ENCODE measurements around the gene MYBL2. TPM values are rescaled to one million over a fixed set of nuclear protein-coding genes. Genes with fewer than 3 reads are reported as not detected.
A peak's percentile ranks its signal among the peaks of the same experiment; 100 is the strongest.
"Not testable (repeated sequence)": the region's sequence is repeated elsewhere in the genome, so short reads cannot be mapped to it uniquely, and the experiment has no call there.

The MYBL2 gene
- 13.6 and 28.6 TPM in 2 replicates for total RNA-seq (2014; rRNA removed; shearing (Covaris generic); ENCODE audit: low replicate concordance)

DNA sequence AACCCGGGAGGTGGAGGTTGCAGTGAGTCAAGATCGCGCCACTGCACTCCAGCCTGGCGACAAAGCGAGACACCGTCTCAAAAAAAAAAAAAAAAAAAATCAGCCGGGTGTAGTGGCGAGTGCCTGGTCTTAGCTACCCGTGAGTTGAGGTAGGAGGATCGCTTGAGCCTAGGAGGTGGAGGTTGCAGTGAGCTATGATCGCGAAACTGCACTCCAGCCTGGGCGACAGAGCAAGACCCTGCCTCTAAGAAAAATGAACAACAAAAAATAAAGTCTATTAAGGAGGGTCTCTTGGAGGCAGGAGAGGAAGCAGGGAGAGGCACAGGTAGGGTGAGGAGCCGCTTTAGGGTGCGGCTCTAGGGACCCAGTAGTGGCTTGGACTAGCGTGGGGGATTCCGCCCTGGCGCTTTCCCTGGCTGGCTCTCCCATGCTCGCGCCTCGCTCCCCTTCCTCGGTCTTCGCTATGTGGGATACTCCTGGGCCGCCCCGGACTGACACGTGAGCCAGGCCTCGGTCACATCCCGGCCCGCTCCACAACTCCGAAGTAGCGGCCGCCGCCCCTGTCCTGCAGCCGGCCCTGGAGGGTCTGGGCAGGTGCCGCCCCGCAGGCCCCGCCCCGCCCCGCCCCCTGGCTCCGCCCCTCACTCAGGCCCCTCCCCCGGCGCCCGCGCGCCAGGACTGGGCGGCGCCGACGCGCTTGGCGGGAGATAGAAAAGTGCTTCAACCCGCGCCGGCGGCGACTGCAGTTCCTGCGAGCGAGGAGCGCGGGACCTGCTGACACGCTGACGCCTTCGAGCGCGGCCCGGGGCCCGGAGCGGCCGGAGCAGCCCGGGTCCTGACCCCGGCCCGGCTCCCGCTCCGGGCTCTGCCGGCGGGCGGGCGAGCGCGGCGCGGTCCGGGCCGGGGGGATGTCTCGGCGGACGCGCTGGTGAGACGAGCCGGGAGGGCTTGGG, at the start of gene MYBL2:
MYBL2 (plus strand) TSS at position 739 of the 953 bp plus-strand sequence; CDS start at position 909, 170 bp downstream.
- DNase-seq (ENCODE audit: low read depth), result peak; percentile 58

DNA sequence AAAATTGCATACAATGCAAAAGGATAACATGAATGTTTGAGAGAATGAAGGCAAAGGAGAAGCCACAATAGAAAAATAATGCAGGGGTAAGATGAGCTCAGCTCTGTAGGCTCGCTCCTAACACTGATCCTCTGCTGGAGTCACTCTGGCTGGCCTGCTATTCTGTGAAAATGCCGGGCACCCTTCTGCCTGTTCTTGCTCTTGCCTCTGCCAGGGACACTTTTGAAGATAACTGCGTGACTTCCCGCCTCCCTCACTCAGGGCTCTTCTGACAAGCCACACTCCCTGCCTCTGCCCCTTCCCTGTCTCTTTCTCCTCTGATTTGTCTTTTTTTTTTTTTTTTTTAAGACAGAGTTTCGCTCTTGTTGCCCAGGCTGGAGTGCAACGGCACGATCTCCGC, 35.3 kb upstream of the MYBL2 start:
- in situ Hi-C loops (cut with HindIII; ENCODE audit: low pct_unique_long_range_greater_than_20kb, low sequenced_read_pairs), result no loop called here
- no peak for DNase-seq (ENCODE audit: low read depth)

More for the DNA sequence above, at the start of gene MYBL2:
- in situ Hi-C loops (cut with HindIII; ENCODE audit: low pct_unique_long_range_greater_than_20kb, low sequenced_read_pairs), result no loop called here

DNA sequence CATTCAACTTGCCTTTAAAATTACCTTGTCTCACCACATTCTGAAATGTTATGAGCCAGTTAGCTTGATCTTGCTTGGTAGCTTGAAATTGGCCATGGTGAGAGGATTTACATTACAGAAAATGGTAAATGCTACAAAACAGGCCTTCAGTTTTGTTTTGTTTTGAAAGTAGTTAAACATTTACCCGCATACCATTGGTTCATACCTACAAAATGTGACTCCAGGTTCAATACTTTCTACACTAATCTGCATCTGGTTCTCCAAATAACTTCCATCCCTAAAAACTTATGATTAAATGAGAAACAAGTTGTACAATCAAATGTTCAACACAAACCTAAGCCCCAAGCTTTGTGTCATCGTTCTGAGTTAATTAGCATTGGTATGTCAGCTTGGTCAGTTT, 30.5 kb upstream of the MYBL2 start:
- no peak for DNase-seq (ENCODE audit: low read depth)
- in situ Hi-C loops (cut with HindIII; ENCODE audit: low pct_unique_long_range_greater_than_20kb, low sequenced_read_pairs), result no loop called here

DNA sequence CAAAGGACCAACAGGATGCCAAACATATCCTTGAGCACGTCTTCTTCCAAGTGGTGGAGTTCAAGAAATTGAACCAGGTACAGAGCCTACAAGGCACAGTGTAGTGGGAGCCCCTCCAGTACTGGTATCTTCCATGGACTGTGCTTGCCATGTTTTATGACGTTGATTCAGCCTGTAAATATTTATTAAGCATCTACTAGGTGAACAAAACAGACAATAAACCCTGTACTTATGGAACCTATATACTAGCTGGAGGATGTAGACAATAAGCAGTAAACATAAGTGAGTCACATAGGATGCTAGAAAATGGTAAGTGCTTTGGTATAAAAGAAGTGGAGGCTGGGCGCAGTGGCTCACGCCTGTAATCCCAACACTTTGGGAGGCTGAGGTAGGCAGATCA, 24.4 kb upstream of the MYBL2 start:
- no peak for DNase-seq (ENCODE audit: low read depth)
- in situ Hi-C loops (cut with HindIII; ENCODE audit: low pct_unique_long_range_greater_than_20kb, low sequenced_read_pairs), result no loop called here

DNA sequence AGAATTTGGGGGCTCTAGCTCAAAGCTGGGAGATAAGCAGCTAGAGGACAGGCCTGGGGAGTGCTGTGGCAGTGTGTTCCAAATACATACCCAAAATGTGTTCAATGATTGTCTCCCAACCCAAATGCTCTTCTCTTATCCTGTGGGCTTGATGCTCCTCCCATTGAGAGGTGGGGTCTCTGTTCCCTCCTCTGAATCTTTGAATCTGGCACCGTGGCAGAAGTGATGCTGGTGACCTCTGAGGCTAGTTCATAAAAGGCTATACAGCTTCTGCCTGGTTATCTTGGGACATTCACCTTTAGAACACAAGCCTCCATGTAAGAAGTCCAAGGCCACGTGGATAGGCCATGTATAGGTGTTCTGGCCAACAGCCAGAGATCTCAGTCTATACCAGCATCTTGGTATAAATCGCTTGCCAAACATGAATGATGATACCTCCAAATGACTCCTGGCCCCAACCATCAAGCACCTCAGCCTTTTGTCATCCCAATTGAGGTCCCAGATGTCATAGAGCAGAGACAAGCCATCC, 15.9 kb upstream of the MYBL2 start:
- in situ Hi-C loops (cut with HindIII; ENCODE audit: low pct_unique_long_range_greater_than_20kb, low sequenced_read_pairs), result no loop called here
- DNase-seq (ENCODE audit: low read depth), result no peak

DNA sequence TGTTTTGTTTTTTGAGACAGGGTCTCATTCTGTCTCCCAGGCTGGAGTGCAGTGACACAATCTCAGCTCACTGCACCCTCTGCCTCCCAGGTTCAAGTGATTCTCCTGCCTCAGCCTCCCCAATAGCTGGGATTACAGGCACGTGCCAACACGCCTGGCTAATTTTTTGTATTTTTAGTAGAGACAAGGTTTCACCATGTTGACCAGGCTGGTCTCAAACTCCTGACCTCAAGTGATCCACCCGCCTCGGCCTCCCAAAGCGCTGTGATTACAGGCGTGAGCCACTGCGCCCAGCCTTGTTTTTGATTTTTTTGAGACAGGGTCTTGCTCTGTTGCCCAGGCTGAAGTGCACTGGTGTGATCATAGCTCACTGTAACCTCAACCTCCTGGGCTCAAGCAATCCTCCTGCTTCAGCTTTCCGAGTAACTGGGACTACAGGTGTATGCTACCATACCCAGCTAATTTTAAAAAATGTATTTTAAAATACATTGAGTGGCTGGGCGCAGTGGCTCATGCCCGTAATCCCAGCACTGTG, 15.2 kb upstream of the MYBL2 start:
- in situ Hi-C loops (cut with HindIII; ENCODE audit: low pct_unique_long_range_greater_than_20kb, low sequenced_read_pairs); DNase-seq (ENCODE audit: low read depth): not testable (repeated sequence)

DNA sequence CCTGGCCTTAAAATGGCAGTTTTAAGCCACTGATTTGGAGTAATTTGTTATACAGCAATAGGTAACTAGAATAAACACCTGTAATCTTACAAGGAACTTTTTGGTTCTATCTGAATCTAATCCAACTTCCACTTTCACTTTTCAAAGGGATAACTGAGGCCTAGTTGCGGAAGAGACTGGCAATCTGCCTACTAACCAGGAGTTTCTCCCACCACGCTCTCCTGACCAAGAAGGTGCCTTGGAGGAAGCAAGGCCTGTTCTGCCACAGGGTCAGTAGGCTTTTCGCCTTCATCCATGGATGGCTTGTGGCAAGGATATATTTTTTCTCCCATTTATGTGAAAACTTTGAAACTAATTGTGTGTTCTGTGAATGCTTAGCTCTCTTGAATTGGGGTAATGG, 12.9 kb upstream of the MYBL2 start:
- DNase-seq (ENCODE audit: low read depth), result no peak
- in situ Hi-C loops (cut with HindIII; ENCODE audit: low pct_unique_long_range_greater_than_20kb, low sequenced_read_pairs), result no loop called here

DNA sequence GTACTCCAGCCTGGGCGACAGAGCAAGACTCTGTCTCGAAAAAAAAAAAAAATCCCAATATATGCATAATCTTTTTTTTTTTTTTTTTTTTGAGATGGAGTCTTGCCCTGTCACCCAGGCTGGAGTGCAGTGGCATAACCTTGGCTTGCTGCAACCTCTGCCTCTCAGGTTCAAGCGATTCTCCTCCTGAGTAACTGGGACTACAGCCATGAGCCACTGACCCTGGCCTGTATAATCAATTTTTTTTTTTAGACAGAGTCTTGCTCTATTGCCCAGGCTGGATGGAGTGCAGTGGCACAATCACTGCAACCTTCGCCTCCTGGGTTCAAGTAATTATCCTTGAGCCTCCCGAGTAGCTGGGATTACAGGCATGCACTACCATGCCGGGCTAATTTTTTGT, 11.7 kb upstream of the MYBL2 start:
- in situ Hi-C loops (cut with HindIII; ENCODE audit: low pct_unique_long_range_greater_than_20kb, low sequenced_read_pairs); DNase-seq (ENCODE audit: low read depth): not testable (repeated sequence)

DNA sequence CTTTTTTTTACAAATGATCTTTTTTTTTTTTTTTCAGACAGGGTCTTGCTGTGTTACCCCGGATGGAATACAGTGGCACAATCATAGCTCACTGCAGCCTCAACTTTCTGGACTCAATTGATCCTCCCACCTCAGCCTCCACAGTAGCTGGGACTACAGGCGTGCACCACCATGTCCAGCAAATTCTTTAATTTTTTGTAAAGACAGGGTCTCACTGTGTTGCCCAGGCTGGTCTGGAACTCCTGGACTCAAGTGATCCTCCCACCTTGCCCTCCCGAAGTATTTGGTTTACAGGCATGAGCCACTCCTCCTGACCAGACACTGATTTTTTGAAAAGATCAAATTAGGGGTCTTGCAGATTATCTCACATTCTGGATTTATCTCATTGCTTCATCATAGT, 11.0 kb upstream of the MYBL2 start:
- no peak for DNase-seq (ENCODE audit: low read depth)
- in situ Hi-C loops (cut with HindIII; ENCODE audit: low pct_unique_long_range_greater_than_20kb, low sequenced_read_pairs), result no loop called here

DNA sequence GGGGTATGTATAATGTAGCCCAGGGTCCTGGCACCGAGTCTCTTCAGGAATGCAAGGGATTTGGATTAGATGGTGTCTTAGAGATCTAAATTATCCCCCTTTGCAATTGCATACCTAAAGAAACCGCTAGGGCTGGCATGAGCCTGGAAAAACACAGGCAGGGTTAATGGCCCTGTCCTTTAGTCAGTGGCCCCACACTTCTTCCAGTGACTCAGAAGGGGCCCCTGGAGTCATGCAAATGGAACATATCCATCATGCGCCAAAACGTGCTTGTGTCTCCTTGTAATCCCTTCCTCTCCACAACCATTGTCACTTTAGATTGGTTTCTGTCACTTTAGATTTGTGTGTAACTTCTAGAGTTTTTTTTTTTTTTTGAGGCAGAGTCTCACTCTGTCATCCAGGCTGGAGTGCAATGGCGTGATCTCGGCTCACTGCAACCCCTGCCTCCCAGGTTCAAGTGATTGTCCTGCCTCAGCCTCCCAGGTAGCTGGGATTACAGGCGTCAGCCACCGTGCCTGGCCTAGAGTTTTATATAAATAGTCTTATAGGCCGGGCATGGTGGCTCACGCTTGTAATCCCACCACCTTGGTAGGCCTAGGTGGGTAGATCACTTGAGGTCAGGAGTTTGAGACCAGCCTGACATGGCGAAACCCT, 8.7 kb upstream of the MYBL2 start:
- peak; percentile 78 for DNase-seq (ENCODE audit: low read depth)
- in situ Hi-C loops (cut with HindIII; ENCODE audit: low pct_unique_long_range_greater_than_20kb, low sequenced_read_pairs), result no loop called here

DNA sequence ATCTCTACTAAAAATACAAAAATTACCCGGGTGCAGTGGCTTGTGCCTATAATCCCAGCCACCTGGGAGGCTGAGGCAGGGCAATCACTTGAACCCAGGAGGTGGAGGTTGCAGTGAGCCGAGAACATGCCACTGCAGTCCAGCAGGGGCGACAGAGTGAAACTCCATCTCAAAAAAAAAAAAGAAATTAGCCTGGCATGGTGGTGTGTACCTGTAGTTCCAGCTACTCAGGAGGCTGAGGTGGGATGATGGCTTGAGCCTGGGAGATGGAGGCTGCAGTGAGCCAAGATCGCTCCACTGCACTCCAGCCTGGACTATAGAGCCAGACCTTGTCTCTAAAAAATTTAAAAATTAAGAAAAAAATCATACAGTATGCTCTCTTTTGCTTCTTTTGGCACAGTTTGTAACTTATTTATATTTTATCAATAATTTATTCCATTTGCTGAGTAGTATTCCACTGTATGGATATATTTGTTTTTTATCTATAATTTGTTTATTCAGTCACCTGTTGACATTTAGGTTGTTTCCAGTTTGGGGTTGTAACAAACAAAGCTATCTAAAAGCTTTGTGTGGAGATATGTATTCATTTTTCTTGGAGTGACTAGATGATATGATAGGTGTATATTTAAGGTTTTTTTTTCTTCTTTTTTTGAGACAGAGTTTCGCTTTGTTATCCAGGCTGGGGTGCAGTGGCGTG, 8.0 kb upstream of the MYBL2 start:
- DNase-seq (ENCODE audit: low read depth), result peak; percentile 26
- in situ Hi-C loops (cut with HindIII; ENCODE audit: low pct_unique_long_range_greater_than_20kb, low sequenced_read_pairs), result no loop called here

DNA sequence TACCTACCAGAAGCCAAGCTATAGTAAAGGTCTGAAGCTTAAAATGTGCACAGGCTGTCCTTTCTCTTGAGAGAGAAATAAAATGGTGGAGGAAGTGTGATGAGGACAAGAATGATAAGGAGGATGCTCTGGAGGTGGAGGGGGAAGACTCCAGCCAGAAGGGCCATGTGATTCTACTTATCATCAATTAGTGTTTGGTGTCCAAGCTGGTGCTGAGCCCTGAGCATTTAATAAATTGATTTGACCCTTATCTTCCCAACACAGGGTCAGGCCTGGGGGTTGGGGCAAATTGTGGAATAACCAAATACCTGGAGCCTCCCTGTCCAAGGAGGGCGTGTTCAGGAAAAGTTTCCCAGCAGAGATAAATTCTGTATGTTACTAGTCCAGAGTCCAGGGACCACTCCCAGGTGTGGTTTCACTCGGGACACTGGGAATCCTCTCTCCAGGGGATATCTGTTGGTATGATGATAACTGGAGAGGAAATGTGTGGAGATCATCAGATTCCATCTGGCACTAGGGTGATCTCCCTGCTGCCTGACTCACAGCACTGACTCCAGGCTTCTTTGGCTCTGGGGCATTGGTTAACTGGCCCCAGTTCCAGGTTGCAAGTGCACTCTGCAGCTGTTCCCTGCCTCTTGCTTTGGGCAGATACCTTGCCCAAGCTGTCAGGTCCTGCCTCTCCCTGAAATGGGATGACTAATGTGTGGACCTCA, 3.8 kb upstream of the MYBL2 start:
- DNase-seq (ENCODE audit: low read depth), result no peak
- in situ Hi-C loops (cut with HindIII; ENCODE audit: low pct_unique_long_range_greater_than_20kb, low sequenced_read_pairs), result no loop called here

DNA sequence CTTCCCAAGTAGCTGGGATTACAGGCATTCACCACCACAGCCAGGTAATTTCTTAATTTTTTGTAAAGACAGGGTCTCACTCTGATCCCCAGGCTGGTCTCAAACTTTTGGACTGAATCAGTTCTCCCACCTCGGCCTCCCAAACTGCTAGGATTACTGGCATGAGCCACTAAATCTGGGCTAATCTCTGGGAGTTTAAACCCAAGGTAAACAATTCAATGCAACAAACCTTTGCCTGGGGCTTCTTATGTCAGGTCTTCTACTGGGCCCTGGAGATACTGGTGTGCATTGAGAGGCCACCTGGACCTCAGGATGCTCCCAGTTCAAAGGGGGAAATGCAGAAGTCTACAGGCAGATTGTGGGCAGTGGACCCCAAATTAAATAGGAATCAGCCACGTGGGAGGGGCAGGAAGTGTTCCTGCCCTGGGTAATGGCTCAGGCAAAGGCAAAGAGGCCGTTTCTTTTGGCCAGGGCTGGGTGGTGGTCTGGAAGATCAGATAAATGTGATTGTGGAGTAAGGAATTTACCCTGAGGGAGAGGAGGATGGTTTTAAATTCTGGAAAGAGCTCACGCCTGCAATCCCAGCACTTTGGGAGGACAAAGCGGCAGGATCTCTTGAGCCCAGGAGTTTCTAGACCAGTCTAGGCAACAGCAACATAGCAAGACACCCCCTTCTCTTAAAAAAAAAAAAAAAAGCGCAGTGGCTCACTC, 1.3 kb upstream of the MYBL2 start:
- in situ Hi-C loops (cut with HindIII; ENCODE audit: low pct_unique_long_range_greater_than_20kb, low sequenced_read_pairs), result no loop called here

DNA sequence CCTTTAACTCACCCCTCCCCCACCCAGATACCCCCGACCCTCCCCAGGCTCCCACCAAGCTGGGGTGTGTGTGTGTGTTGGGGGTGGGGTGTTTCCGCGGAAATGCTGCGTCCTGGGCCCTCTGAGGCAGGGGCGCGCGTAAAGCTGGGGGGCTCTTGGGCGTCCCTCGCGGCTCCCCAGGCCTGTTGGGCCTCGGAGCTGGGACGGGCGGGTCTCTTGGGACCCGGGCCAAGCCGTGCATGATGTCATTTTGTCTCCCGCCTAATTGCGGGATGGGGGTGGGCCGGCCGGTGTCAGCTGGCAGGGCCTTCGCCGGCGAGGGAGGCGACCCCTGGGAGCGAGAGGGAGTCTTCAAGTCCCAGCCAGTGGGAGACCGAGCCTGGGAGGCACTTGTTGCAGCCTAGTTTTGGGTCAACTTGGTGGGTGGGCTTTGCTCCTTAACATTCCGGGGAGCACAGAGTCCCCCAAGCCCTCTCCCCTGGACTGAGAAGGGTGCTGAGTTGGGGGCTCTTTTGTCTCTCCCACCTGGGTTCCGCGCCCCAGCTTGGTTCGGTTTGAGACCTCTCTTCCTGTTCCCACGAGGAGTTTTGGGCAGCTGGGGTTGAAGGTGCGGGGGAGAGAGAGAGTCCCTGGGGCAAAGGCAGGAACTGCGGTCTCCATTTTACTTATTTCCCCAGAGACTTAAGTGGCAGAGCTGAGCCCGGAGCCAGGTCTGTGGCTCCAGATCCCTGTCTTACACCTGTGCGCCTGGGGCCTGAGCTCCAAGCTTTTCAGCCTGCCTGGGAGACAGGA, 623 bp downstream of the MYBL2 start:
- DNase-seq (ENCODE audit: low read depth), result peak; percentile 14
- in situ Hi-C loops (cut with HindIII; ENCODE audit: low pct_unique_long_range_greater_than_20kb, low sequenced_read_pairs), result no loop called here

More for the DNA sequence above, 1.3 kb upstream of the MYBL2 start:
- DNase-seq (ENCODE audit: low read depth), result no peak

DNA sequence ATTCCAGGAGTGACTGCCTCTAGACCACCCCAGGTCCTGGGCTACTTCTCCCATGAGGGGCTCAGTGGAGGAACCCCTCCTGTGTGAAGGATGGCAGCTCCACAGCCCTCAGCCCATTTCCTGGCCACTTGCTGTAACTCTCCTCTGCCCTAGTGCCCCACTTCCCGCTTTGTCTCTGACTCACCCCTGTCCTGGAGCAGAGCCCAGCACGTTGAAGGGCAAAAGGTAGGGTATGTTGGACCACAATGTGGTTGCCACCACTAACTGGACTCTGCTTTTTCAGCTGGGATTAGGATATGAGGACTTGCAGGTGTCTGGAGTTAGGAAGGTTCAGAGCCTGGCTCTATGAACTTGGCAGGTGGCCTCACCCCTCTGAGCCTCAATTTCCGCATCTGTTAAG, 2.4 kb downstream of the MYBL2 start:
- DNase-seq (ENCODE audit: low read depth), result peak; percentile 34
- in situ Hi-C loops (cut with HindIII; ENCODE audit: low pct_unique_long_range_greater_than_20kb, low sequenced_read_pairs), result no loop called here

DNA sequence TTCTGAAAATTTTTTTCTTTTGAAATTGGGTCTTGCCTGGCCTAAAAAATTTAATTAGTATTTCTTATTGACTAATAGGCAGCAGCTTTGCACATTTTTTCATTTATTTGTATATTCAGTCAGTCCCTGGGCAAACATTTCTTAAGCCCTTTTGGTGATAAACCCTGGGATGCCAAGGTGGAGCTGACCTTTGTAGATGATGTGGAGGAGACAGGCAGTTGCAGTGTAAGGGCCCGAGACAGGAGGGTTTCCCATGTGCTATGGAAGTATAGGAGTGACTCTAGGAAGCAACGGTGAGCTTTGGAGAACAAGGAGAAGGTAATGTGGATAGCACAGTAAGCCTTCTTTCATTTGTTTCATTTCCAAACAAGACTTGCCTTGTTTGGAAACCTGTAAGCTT, 3.5 kb downstream of the MYBL2 start:
- in situ Hi-C loops (cut with HindIII; ENCODE audit: low pct_unique_long_range_greater_than_20kb, low sequenced_read_pairs), result no loop called here
- no peak for DNase-seq (ENCODE audit: low read depth)
